ENCODE results near the gene KREMEN2. TPM values are rescaled to one million over a fixed set of nuclear protein-coding genes. Genes with fewer than 3 reads are reported as not detected.

The KREMEN2 gene
- total and polyA plus RNA-seq, 9 of the 15 experiments (the other 6 are each of a cell fraction or from before 2014, with no cell fraction given): 0.04 to 7.7 (median 1.5) TPM; not detected in 1

GRCh38 chr16:2983706-2984136, 19.6 kb downstream of the KREMEN2 start (continued):
- TF ChIP-seq SIRT6 (IDR thresholded peaks at IDR 0.05; ENCODE audit: low read depth, low read length): no peak
- TF ChIP-seq SNRNP70 (optimal IDR thresholded peaks at IDR 0.05; ENCODE audit: low read depth, low read length): no peak
- no peak for TF ChIP-seq NKRF (IDR thresholded peaks at IDR 0.05; ENCODE audit: borderline replicate concordance)
- TF ChIP-seq KDM2B (CRISPR knock-in tag; IDR thresholded peaks at IDR 0.05): no peak
- peak; percentile 79 for TF ChIP-seq REST (IDR thresholded peaks at IDR 0.05; ENCODE audit: borderline replicate concordance)
- peak; percentile 62; the same call in 1 of the 2 replicates for TF ChIP-seq REST (CRISPR knock-in tag; IDR thresholded peaks at IDR 0.05; ENCODE audit: low read depth)
- TF ChIP-seq DPF2 (IDR thresholded peaks at IDR 0.05): peak; percentile 67; the same call in 1 of the 2 replicates
- no peak for TF ChIP-seq ZNF778 (CRISPR knock-in tag; IDR thresholded peaks at IDR 0.05)
- no peak for TF ChIP-seq NCOR1 (IDR thresholded peaks at IDR 0.05)
- no peak for TF ChIP-seq FOXA1 (IDR thresholded peaks at IDR 0.05; ENCODE audit: borderline replicate concordance)
- no peak for TF ChIP-seq ZNF717 (CRISPR knock-in tag; IDR thresholded peaks at IDR 0.05)
- no peak for TF ChIP-seq SAP30 (IDR thresholded peaks at IDR 0.05; ENCODE audit: borderline replicate concordance, insufficient read depth, low read depth, low read length, poor library complexity, severe bottlenecking)
- no peak for TF ChIP-seq TCF15 (CRISPR knock-in tag; IDR thresholded peaks at IDR 0.05)

Measured in K562 (cell line).